Activated naive CD8-positive, alpha-beta T cell (primary cell): Measurements from ENCODE around the gene MSI2.

ENCODE experiments used
- H3K27ac Mint-ChIP-seq: one replicate; pipeline ENCODE4 v1.8.0; 2021; ENCODE audit warnings: mixed read lengths
- H3K27me3 Mint-ChIP-seq: one replicate; pipeline ENCODE4 v1.8.0; 2021; ENCODE audit warnings: mixed read lengths
- H3K36me3 Mint-ChIP-seq: one replicate; pipeline ENCODE4 v1.8.0; 2021; ENCODE audit warnings: mixed read lengths
- H3K4me1 Mint-ChIP-seq: one replicate; pipeline ENCODE4 v1.8.0; 2021; ENCODE audit warnings: low read depth, mixed read lengths
- H3K4me3 Mint-ChIP-seq: one replicate; pipeline ENCODE4 v1.8.0; 2021; ENCODE audit warnings: mild to moderate bottlenecking, mixed read lengths
- H3K9me3 Mint-ChIP-seq: one replicate; pipeline ENCODE4 v1.8.0; 2021; ENCODE audit warnings: low read depth, mixed read lengths

Gene MSI2

GRCh38 chr17:57406981-57407286 lies 150.6 kb downstream of the MSI2 start:
- Mint-ChIP-seq H3K27me3 (no peaks in the 10 kb centered on the region), H3K4me1 (peaks cover 47% of the 10 kb centered on the region), H3K4me3 (peak overlapping the region; percentile 47), H3K9me3 (no peaks in the 10 kb centered on the region), H3K36me3 (peaks cover 2% of the 10 kb centered on the region), H3K27ac (peak overlapping the region; percentile 82)

GRCh38 chr17:57407287-57408070 lies 151.2 kb downstream of the MSI2 start:
- Mint-ChIP-seq H3K27me3 (no peaks in the 10 kb centered on the region), H3K4me1 (peaks cover 47% of the 10 kb centered on the region), H3K9me3 (no peaks in the 10 kb centered on the region), H3K36me3 (peaks cover 2% of the 10 kb centered on the region), H3K4me3 (peak overlapping the region; percentile 47), H3K27ac (peak overlapping the region; percentile 82)

GRCh38 chr17:57408071-57408811 lies 151.9 kb downstream of the MSI2 start:
- H3K9me3 Mint-ChIP-seq: no peaks in the 10 kb centered on the region
- no peaks in the 10 kb centered on the region for H3K27me3 Mint-ChIP-seq
- peaks cover 48% of the 10 kb centered on the region for H3K4me1 Mint-ChIP-seq
- H3K27ac Mint-ChIP-seq: peak overlapping the region; percentile 66
- peak overlapping the region; percentile 47 for H3K4me3 Mint-ChIP-seq
- H3K36me3 Mint-ChIP-seq: peaks cover 2% of the 10 kb centered on the region

- H3K4me1 Mint-ChIP-seq: peaks cover 51% of the 10 kb centered on the region
- no peak overlapping the region for H3K27ac Mint-ChIP-seq
- no peaks in the 10 kb centered on the region for H3K27me3 Mint-ChIP-seq
- H3K36me3 Mint-ChIP-seq: peaks cover 7% of the 10 kb centered on the region
- H3K9me3 Mint-ChIP-seq: no peaks in the 10 kb centered on the region
- H3K4me3 Mint-ChIP-seq: no peak overlapping the region
These were observed 153.8 kb downstream of the MSI2 start for GRCh38 chr17:57410169-57410568.

DNA sequence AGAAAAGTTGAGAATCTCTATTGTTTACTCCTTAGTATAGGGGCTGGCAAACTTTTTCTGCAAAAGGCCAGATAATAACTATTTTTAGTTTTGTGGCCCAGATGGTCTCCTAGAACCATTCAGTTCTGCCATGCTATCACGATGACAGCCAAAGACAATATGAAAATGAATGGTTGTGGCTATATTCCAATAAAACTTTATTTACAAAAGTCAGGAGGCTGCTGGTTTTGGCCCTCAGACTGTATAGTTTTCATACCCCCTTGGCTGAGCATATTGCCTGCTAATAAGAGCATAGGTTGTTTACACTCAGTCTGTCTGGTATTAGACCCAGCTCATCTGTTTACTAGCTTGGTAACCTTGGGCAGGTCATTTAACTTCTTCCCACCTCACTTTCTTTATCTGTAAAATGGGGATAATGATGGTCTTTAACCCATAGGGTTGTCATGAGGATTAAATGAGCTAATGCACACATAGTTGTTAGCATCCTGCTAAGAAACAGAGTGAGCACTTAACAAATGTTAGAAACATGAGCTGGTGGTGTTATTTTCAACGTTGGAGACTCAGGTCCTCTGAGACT lies 156.3 kb downstream of the MSI2 start:
- Mint-ChIP-seq H3K27ac (no peak overlapping the region), H3K36me3 (peaks cover 7% of the 10 kb centered on the region), H3K9me3 (no peaks in the 10 kb centered on the region), H3K4me3 (no peak overlapping the region), H3K4me1 (peaks cover 29% of the 10 kb centered on the region), H3K27me3 (no peaks in the 10 kb centered on the region)

DNA sequence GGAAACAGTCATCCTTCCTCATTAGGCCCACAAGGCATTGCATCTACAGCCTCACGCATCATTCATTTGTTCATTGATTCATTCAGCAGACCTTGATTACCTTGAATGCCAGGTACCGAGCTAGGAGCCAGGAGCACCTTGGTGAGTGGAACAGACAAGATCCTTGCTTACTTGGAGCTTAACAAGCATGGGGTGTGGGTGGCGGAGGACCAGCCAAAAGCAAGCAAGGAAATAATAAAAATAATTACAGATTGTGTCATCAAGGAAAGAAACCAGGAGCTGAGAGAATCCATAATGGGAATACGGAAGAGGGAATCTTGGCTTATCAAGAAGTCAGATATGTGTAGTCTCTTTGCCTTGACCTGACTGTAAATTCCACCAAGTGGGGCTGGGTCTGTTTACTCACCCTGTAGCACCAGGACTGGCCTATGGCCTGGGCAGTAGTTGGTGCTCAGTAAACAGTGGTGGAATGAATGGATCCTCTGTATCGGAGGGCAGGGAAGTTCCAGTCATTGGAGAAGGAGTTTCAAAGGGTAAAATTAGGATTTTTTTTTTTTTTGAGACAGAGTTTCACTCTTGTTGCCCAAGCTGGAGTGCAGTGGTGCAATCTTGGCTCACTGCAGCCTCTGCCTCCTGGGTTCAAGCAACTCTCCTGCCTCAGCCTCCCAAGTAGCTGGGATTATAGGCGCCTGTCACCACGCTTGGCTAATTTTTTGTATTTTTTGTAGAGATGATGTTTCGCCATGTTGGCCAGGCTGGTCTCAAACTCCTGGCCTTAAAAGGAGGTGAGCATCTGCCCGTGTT lies 157.7 kb downstream of the MSI2 start:
- H3K36me3 Mint-ChIP-seq: peaks cover 7% of the 10 kb centered on the region
- H3K27me3 Mint-ChIP-seq: no peaks in the 10 kb centered on the region
- H3K27ac Mint-ChIP-seq: no peak overlapping the region
- H3K4me3 Mint-ChIP-seq: no peak overlapping the region
- H3K9me3 Mint-ChIP-seq: no peaks in the 10 kb centered on the region
- peaks cover 17% of the 10 kb centered on the region for H3K4me1 Mint-ChIP-seq

- no peaks in the 10 kb centered on the region for H3K27me3 Mint-ChIP-seq
- no peaks in the 10 kb centered on the region for H3K9me3 Mint-ChIP-seq
- H3K36me3 Mint-ChIP-seq: peaks cover 7% of the 10 kb centered on the region
- no peak overlapping the region for H3K27ac Mint-ChIP-seq
- peaks cover 10% of the 10 kb centered on the region for H3K4me1 Mint-ChIP-seq
- no peak overlapping the region for H3K4me3 Mint-ChIP-seq
These were observed 159.5 kb downstream of the MSI2 start for GRCh38 chr17:57415751-57416207.

GRCh38 chr17:57416369-57416768 lies 160.0 kb downstream of the MSI2 start:
- Mint-ChIP-seq H3K4me3 (no peak overlapping the region), H3K36me3 (peaks cover 8% of the 10 kb centered on the region), H3K27ac (no peak overlapping the region), H3K27me3 (no peaks in the 10 kb centered on the region), H3K4me1 (peaks cover 12% of the 10 kb centered on the region), H3K9me3 (no peaks in the 10 kb centered on the region)

GRCh38 chr17:57417956-57418355 lies 161.6 kb downstream of the MSI2 start:
- Mint-ChIP-seq H3K27ac (no peak overlapping the region), H3K4me1 (peaks cover 17% of the 10 kb centered on the region), H3K36me3 (peaks cover 8% of the 10 kb centered on the region)

GRCh38 chr17:57418463-57419246 lies 162.3 kb downstream of the MSI2 start:
- H3K27ac Mint-ChIP-seq: no peak overlapping the region
- peaks cover 8% of the 10 kb centered on the region for H3K36me3 Mint-ChIP-seq
- H3K27me3 Mint-ChIP-seq: no peaks in the 10 kb centered on the region
- H3K4me1 Mint-ChIP-seq: peaks cover 18% of the 10 kb centered on the region
- H3K4me3 Mint-ChIP-seq: no peak overlapping the region
- H3K9me3 Mint-ChIP-seq: no peaks in the 10 kb centered on the region

More at GRCh38 chr17:57417956-57418355, 161.6 kb downstream of the MSI2 start:
- Mint-ChIP-seq H3K4me3 (no peak overlapping the region), H3K9me3 (no peaks in the 10 kb centered on the region), H3K27me3 (no peaks in the 10 kb centered on the region)

GRCh38 chr17:57419940-57420550 lies 163.7 kb downstream of the MSI2 start:
- Mint-ChIP-seq H3K27me3 (no peaks in the 10 kb centered on the region), H3K27ac (no peak overlapping the region), H3K4me3 (no peak overlapping the region), H3K4me1 (peaks cover 22% of the 10 kb centered on the region), H3K36me3 (peaks cover 3% of the 10 kb centered on the region), H3K9me3 (no peaks in the 10 kb centered on the region)

- Mint-ChIP-seq H3K9me3 (no peaks in the 10 kb centered on the region), H3K27ac (no peak overlapping the region), H3K27me3 (no peaks in the 10 kb centered on the region), H3K36me3 (peaks cover 3% of the 10 kb centered on the region), H3K4me1 (peaks cover 29% of the 10 kb centered on the region), H3K4me3 (no peak overlapping the region)
These were observed 164.7 kb downstream of the MSI2 start for GRCh38 chr17:57420734-57421717.
